Neural cell (in vitro differentiated cells): ENCODE measurements around the gene SPSB4. TPM values are rescaled to one million over a fixed set of nuclear protein-coding genes. Genes with fewer than 3 reads are reported as not detected.

ENCODE experiments used
- H2AFZ ChIP-seq: fragments of 200-600, 300-800 bp; sonication (generic), shearing (Covaris generic); 2 replicates; pipeline ENCODE4 v1.6.0; 2014; ENCODE audit warnings: low read depth, mild to moderate bottlenecking, antibody characterized with exemption, low read length, moderate library complexity
- H3F3A ChIP-seq: fragments of 200-600 bp; shearing (Covaris generic); 2 replicates; pipeline ENCODE4 v1.6.1; 2016; ENCODE audit warnings: mild to moderate bottlenecking, moderate library complexity, mixed read lengths, antibody characterized with exemption, low read length; ENCODE audit not compliant: insufficient read depth, poor library complexity, severe bottlenecking
- H3K27ac ChIP-seq: fragments of 200-600, 300-800 bp; sonication (generic), shearing (Covaris generic); 2 replicates; pipeline ENCODE4 v1.5.1; 2014; ENCODE audit warnings: mild to moderate bottlenecking, low read length, moderate library complexity
- H3K27me3 ChIP-seq: fragments of 300-800, 200-600 bp; sonication (generic), shearing (Covaris generic); 2 replicates; pipeline ENCODE4 v1.6.0; 2014; ENCODE audit warnings: mild to moderate bottlenecking, low read depth, low read length, moderate library complexity; ENCODE audit not compliant: insufficient read depth
- H3K36me3 ChIP-seq: fragments of 300-800, 200-600 bp; sonication (generic), shearing (Covaris generic); 2 replicates; pipeline ENCODE4 v1.5.1; 2014; ENCODE audit warnings: mild to moderate bottlenecking, antibody characterized with exemption, low read length, moderate library complexity; ENCODE audit not compliant: insufficient read depth
- H3K4me2 ChIP-seq: fragments of 300-800, 200-600 bp; sonication (generic), shearing (Covaris generic); 2 replicates; pipeline ENCODE4 v1.6.0; 2014; ENCODE audit warnings: mild to moderate bottlenecking, low read length
- H3K4me3 ChIP-seq: fragments of 300-800, 200-600 bp; sonication (generic), shearing (Covaris generic); 2 replicates; pipeline ENCODE4 v1.5.1; 2014; ENCODE audit warnings: mild to moderate bottlenecking, low read length, moderate library complexity
- H3K79me2 ChIP-seq: fragments of 200-600 bp; shearing (Covaris generic); replicated peaks from 2 replicates; pipeline ENCODE4 v1.6.0; 2014; ENCODE audit warnings: mild to moderate bottlenecking, low read length, moderate library complexity; ENCODE audit not compliant: insufficient read depth
- H3K9ac ChIP-seq: fragments of 300-800, 200-600 bp; sonication (generic), shearing (Covaris generic); 2 replicates; pipeline ENCODE4 v1.6.1; 2016; ENCODE audit warnings: mild to moderate bottlenecking, low read length, mixed read lengths
- H3K9me2 ChIP-seq: fragments of 200-600 bp; shearing (Covaris generic); 2 replicates; pipeline ENCODE4 v1.6.1; 2016; ENCODE audit warnings: mild to moderate bottlenecking, low read length, mixed read lengths; ENCODE audit not compliant: insufficient read depth
- H3K9me3 ChIP-seq: fragments of 200-600, 300-800 bp; sonication (generic), shearing (Covaris generic); 2 replicates; pipeline ENCODE4 v1.6.1; 2016; ENCODE audit warnings: mild to moderate bottlenecking, mixed run types, low read length, moderate library complexity, mixed read lengths
- H4K20me1 ChIP-seq: fragments of 200-600 bp; shearing (Covaris generic); 2 replicates; pipeline ENCODE4 v1.6.1; 2016; ENCODE audit warnings: mild to moderate bottlenecking, mixed run types; ENCODE audit not compliant: insufficient read depth
- CTCF ChIP-seq: fragments of 450-650 bp; IDR thresholded peaks from 2 replicates; pipeline ENCODE4 v1.5.1; 2014; ENCODE audit warnings: antibody characterized with exemption, mild to moderate bottlenecking, moderate library complexity; ENCODE audit not compliant: poor library complexity, severe bottlenecking
- EP300 ChIP-seq: fragments of 450-650 bp; conservative IDR thresholded peaks from 2 replicates; pipeline ENCODE4 v1.6.1; 2014; ENCODE audit warnings: antibody characterized with exemption, mild to moderate bottlenecking, moderate library complexity; ENCODE audit not compliant: poor library complexity, severe bottlenecking
- EZH2 ChIP-seq: fragments of 200-600, 300-800 bp; shearing (Covaris generic), sonication (generic); IDR thresholded peaks from 2 replicates; pipeline ENCODE4 v1.6.1; 2014; ENCODE audit warnings: antibody characterized with exemption, low read length, borderline replicate concordance, mild to moderate bottlenecking; ENCODE audit not compliant: insufficient read depth, poor library complexity, severe bottlenecking
- MXI1 ChIP-seq: fragments of 450-650 bp; conservative IDR thresholded peaks from 2 replicates; pipeline ENCODE4 v1.6.1; 2014; ENCODE audit warnings: antibody characterized with exemption, mild to moderate bottlenecking; ENCODE audit not compliant: poor library complexity, severe bottlenecking
- POLR2AphosphoS5 ChIP-seq: IDR thresholded peaks from 2 replicates; pipeline ENCODE4 v1.6.1; 2012
- RAD21 ChIP-seq: fragments of 450-650 bp; conservative IDR thresholded peaks from 2 replicates; pipeline ENCODE4 v1.6.1; 2014; ENCODE audit warnings: antibody characterized with exemption, mild to moderate bottlenecking, moderate library complexity
- REST ChIP-seq: IDR thresholded peaks from 2 replicates; pipeline ENCODE4 v1.6.1; 2012; ENCODE audit warnings: borderline replicate concordance
- SMC3 ChIP-seq: fragments of 450-650 bp; conservative IDR thresholded peaks from 2 replicates; pipeline ENCODE4 v1.6.1; 2014; ENCODE audit warnings: antibody characterized with exemption, mild to moderate bottlenecking, moderate library complexity; ENCODE audit not compliant: poor library complexity
- TAF1 ChIP-seq: IDR thresholded peaks from 2 replicates; pipeline ENCODE4 v1.6.1; 2012; ENCODE audit warnings: low read depth
- polyA plus RNA-seq: library from polyadenylated mRNA; depleted of rRNA; stranded (reverse); fragments of >200 nt; gene quantifications from 2 replicates; pipeline ENCODE4 v1.2.3, GENCODE V29; 2014

Gene SPSB4
- polyA plus RNA-seq, 1 donor from 2014 or later: 6.1 TPM

- H3K9me2 ChIP-seq: no peaks in the 10 kb centered on the region
- H3K4me3 ChIP-seq: no peak overlapping the region
- no peak overlapping the region for H3K9ac ChIP-seq
- no peaks in the 10 kb centered on the region for H3F3A ChIP-seq
- TF ChIP-seq POLR2AphosphoS5 (no peak), EZH2 (no peak), REST (no peak)
- H4K20me1 ChIP-seq: no peaks in the 10 kb centered on the region
- H3K79me2 ChIP-seq: peaks cover 11% of the 10 kb centered on the region
- H3K4me2 ChIP-seq: no peak overlapping the region
- no peak overlapping the region for H2AFZ ChIP-seq
- H3K36me3 ChIP-seq: no peaks in the 10 kb centered on the region
- H3K9me3 ChIP-seq: no peaks in the 10 kb centered on the region
- no peaks in the 10 kb centered on the region for H3K27me3 ChIP-seq
- no peak overlapping the region for H3K27ac ChIP-seq
Observed at GRCh38 chr3:141058996-141059395, 7.8 kb downstream of the SPSB4 start.

- TF ChIP-seq CTCF: no peak
- no peak for TF ChIP-seq REST
- no peak for TF ChIP-seq SMC3
- TF ChIP-seq EZH2: no peak
- TF ChIP-seq RAD21: no peak
- TF ChIP-seq MXI1: no peak
- TF ChIP-seq POLR2AphosphoS5: no peak
- no peak for TF ChIP-seq EP300
- no peak for TF ChIP-seq TAF1
- Histone ChIP-seq H3K9me2 (no peaks in the 10 kb centered on the region), H3K4me3 (no peak overlapping the region)
Observed at GRCh38 chr3:141059816-141060215, 8.7 kb downstream of the SPSB4 start.

More at GRCh38 chr3:141059816-141060215, 8.7 kb downstream of the SPSB4 start:
- Histone ChIP-seq H3K27me3 (no peaks in the 10 kb centered on the region), H2AFZ (no peak overlapping the region), H3K36me3 (no peaks in the 10 kb centered on the region), H3F3A (no peaks in the 10 kb centered on the region), H3K9ac (no peak overlapping the region), H4K20me1 (no peaks in the 10 kb centered on the region), H3K9me3 (no peaks in the 10 kb centered on the region), H3K79me2 (peaks cover 7% of the 10 kb centered on the region), H3K27ac (no peak overlapping the region), H3K4me2 (no peak overlapping the region)
